Stimulated activated CD4-positive, alpha-beta T cell treated with anti-CD3 and anti-CD28 coated beads, Interleukin-1b, Interleukin-23, amount 100 ng/mL, for 24 hours (primary cell): ENCODE results near the gene GID8.
A peak's percentile ranks its signal among the peaks of the same experiment; 100 is the strongest.
"Not testable (repeated sequence)": the region's sequence is repeated elsewhere in the genome, so short reads cannot be mapped to it uniquely, and the experiment has no call there.

Source experiments
- DNase-seq, 4 experiments: peaks; one replicate each; pipeline ENCODE4 v3.0.0-alpha.2; 2020; ENCODE audit warnings: low read depth in 4 of 4, low spot score in 1 of 4

GID8 gene

GRCh38 chr20:62921119-62921687 lies 16.7 kb upstream of the GID8 start:
- DNase-seq: peak in 2 of 4 experiments; percentile 38 to 62

- DNase-seq: peak in 1 of 4 experiments; percentile 22
These were observed 15.5 kb upstream of the GID8 start for GRCh38 chr20:62922451-62922921.

GRCh38 chr20:62923059-62923668 lies 14.8 kb upstream of the GID8 start:
- not testable (repeated sequence) for DNase-seq

GRCh38 chr20:62923669-62924441 lies 14.1 kb upstream of the GID8 start:
- no peak for DNase-seq

DNA sequence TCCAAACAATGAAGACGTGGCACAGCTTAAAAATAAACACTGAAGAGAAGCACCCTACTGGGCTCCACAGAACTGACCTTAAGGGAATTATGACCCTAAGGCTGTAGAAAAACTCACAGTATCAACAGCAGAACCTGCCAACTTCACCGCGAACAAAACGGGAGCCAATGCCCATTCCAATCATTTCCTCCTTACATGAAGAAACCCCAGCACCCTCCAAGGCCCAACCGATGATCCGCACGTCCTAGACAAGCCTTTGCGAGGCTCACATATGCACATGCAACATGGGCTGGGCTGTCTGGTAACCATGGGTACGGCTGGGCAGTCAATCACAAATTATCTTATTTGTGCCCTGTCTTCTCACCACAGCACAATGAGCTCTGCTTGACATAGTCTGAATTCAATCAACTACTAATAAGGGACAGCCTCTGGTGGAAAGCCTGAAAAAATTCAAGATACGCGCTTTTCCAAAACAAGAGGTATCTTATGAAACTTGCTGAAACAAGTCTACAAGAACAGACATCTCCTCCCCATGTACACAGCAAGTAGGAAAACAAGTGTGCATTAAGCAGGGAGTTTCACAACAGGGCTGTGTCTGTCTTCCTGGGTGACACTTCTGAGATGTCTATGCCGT lies 13.4 kb upstream of the GID8 start:
- no peak for DNase-seq

- no peak for DNase-seq
These were observed 12.9 kb upstream of the GID8 start for GRCh38 chr20:62925076-62925419.

GRCh38 chr20:62925420-62926228 lies 12.3 kb upstream of the GID8 start:
- DNase-seq: peak in 1 of 4 experiments; percentile 30

DNA sequence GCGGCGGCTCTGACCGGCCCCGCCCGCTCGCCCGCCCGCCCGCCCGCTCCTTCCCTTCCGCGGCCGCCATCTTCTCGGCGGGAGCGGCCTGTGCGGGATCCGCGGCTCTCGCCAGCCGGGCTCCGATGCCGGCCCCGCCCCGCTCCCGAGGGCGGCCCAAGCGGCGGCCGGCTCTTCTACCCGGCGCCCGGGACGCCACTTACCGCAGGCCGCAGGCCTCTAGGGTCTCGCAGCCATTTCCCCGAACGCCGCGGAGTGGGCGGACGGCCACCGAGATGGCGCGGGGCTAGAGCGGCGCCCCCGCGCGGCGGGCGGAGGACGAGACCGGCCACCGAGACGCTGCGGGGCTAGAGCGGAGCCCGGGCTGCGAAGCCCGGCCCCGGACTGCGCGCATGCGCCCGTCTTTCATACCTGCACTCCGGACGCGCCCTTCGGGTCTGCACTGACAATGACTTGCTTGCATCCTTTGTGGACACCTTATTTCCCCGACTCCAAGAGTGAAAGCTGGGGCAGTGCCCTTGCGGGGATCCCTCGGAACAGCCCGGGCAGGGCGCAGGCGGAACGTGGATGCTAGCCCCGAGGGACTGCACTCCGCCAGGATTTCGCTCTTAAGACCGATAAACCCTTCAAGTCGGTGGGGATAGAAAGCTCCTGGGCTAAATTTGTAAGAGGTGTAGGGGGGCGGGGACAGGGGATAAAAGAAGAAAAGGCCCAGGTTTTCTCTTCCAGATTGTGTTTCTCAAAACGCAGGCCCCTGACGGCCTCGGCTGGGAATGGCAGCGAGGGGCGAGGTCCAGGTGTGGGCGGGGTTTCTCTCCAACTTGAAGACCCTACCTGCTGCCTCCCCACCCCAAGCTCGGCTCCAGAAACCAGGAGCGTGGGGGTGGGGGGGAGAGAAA lies 11.5 kb upstream of the GID8 start, which contains the start of gene DIDO1:
Gene DIDO1 (minus strand): TSS at position 277 of the 899 bp plus-strand sequence.
- DNase-seq: peak; percentile 79 to 85 (median 84)

DNA sequence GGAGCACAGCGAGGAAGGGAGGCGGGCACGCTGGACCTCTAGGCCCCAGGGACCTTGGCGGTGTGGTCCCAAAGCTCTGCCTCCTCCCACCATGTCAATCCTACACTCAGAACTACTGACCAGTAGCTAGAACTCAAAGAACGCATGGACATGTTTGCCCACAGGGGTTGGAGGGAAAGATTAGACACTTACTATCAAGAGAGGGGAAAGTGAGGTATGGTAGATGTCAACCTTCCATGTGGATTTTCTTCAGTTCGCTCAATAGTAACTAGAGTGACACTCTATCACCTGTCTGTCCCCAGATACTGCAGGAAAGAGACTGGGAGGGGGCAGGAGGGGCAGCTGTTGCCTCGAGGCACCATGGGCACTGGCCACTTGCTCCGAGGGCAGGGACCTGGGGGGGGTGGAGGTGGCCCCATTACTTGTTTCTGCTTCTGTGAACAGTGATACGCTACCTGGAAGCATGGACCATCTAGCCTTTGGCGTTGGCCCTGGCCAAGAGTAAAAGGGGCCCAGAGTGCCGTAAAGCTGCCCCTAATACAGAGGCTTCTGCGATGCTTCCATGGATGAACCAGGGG lies 10.7 kb upstream of the GID8 start:
- no peak for DNase-seq

GRCh38 chr20:62928246-62928939 lies 9.6 kb upstream of the GID8 start:
- no peak for DNase-seq

DNA sequence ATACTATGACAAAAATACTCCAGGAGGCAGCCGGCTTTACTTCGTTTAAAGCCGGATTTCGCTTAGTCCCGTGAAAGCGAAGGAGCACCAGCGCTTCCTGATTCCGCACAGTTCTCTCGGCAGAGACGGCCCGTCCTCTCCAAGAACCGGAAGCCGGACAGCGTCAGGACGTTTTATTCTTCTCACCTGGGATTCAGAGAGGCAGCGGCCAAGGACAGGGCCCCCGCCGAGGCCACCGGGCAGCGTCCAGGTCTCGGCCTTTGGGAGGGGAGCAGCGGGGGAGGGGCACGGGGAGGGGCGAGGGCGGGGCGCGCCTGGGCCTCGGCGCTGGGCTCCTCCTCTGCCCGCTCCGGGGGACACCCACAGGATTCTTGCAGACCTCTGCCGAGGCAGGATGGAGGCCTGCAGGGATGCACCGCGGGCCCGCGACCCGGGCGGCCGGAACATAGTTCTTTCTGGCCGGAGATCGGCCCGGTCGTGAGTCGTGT lies 8.9 kb upstream of the GID8 start:
- peak in 2 of 4 experiments; percentile 27 to 47 for DNase-seq

DNA sequence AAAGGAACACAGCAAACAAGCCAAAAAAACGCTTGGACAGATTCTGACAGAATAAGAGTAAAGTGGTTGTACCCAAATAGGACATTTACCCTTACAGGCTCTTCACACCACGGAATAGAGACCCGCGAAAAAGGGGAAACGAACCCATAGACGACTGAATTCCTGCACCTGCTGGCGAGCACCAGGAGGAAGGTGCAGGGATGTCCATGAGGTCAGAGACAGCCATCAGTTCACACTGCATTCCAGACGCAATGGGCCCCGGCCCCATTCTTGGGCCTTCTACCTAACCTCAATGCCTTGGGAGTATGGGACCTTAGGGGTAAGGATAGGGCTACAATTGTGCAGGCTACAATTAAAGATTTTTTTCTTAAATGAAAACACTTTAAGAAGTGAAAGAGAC lies 6.5 kb upstream of the GID8 start:
- no peak for DNase-seq

DNA sequence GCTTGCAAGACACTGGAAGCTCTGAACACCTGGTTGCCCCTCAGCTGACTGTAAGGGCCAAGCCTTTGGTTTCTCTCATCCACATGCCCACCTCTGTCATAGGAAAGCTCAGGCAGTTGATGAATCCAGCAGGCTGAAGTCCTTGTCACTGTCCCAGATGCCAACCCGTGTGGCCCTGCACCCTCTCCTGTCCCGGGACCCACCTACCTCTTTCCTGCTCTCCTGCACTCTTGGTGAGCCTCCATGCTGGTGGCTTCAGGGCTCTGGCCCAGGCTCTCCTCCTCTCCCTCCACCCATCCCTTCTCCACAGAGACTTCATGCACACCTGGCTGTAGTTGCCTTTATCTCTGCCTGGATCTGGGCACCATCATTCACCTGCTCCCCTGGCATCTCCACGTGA lies 4.0 kb upstream of the GID8 start:
- no peak for DNase-seq

DNA sequence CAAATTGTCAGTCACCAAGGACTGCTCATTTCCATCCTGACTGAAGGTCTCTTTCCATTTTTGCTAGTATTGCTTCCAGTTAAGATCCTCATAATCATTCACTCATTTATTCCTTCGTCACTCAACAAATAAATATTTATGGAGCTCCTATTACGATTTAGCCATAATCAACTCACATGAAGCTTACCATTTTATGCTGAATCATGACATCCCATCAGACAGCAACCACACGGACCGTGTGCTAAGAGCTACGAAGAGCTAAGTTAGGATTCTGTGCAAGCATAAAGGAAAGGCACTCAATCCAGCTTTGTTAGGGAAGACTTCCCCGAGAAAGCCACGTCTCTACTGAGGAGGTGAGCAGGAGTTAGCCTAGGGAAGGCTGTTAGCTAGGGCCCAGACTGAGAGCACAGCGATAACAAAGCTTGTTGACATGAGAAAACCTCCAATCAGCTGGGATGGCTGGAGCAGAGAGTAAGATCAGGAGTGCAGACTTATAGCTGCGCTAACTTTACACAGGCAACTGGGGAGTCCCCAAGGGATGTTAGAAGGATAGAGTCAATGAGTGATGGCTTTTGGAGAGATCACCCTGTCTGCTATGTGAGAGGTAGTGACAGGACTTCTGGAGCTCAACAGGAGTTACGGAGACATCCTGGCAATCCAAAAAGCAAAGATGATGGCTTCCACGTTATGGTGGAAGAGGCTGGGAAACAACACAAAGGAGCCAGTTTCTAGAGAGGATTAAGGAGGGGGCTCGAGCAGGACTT lies 2.6 kb upstream of the GID8 start:
- no peak for DNase-seq

DNA sequence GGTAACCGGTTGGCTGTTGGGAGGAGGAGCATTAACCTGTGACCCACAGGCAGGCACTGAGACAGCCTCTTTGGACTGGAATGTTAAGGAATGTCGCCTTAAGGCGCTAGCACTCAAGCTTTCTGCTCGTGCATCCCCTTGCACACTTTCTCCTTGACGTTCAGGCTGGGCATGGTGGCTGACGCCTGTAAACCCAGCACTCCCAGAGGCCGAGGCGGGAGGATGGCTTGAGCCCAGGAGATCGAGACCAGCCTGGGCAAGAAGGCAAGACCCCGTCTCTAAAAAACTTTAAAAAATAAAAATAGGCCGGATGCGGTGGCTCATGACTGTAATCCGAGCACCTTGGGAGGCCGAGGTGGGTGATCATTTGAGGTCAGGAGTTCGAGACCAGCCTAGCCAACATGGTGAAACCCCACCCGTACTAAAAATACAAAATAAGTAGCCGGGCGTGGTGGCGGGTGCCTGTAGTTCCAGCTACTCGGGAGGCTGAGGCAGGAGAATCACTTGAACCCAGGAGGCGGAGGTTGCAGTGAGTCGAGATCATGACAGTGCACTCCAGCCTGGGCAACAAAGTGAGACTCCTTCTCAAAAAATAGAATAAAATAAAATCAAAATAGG lies 1.9 kb upstream of the GID8 start:
- DNase-seq: no peak

DNA sequence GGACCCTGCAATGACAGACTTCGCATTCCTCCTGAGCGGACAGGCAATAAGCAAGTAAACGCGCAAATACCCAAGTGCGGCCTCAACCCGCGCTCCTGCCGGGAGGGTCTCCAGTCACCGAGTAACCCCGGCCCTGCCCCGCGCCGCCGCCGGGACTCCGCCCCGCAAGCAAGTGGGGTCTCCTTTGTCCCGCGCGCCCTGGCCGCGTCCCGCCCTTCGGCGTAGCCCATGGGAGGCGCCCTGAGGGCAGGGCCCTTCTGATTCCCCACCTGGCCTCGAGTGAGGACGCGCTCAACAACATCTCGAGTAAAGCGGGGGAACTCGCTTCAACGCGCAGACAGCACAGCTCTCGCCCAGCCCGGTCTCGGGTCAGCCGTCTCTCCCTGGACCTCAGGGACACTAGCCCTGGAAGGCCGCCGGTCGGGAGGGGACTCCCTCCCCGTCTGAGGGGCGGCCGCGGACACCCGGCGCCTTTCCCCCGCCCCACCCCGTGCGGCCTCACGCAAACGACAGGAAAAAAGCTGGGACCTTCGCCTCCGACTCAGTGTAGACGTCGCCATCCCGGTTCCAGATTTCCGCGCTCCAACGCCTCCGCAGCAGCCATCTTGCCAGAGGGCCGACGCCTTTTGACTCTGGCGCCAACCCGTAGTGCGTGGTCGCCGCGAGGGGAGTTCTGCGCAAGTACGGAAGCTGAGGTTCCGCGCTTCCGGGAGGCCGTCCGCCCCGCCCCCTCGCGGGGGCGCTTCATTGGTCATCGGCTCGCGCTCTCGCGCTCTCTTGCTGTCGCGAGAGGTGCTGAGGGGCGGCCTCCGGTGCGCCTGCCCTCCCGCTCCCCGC lies 461 bp upstream of the GID8 start:
- peak; percentile 92 to 95 (median 94) for DNase-seq

DNA sequence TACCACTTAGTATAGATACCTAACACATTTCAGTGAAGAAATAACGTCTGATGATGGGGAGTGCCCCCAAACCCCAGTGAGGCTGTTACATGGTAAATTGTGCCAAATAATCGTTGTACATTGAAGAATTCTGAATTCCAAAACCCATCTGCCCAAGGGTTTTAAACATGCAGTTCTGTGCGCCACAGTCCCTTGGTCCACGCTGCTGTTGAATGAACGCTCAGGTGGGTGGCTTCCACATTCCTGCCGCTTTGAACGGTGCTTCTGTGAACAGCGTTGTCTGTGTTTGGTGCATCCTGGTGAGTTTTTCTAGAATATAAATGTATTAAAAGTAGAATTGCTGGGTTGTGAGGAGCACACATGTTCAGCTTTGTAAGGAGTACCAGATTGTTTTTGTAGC lies 2.9 kb downstream of the GID8 start:
- DNase-seq: no peak
